HEK293T (cell line): ENCODE measurements around the gene OR5B3.

Experiments used
- BHLHE40 ChIP-seq: fragments of 450-650 bp; IDR thresholded peaks from 2 replicates; pipeline ENCODE4 v1.6.1; 2016; ENCODE audit warnings: mild to moderate bottlenecking, moderate library complexity, borderline replicate concordance
- CTBP1 ChIP-seq: fragments of 450-650 bp; IDR thresholded peaks from 2 replicates; pipeline ENCODE4 v1.6.1; 2016; ENCODE audit warnings: borderline replicate concordance
- FOXA1 ChIP-seq: fragments of 450-650 bp; IDR thresholded peaks from 2 replicates; pipeline ENCODE4 v1.6.1; 2016; ENCODE audit warnings: mild to moderate bottlenecking
- FOXM1 ChIP-seq: fragments of 450-650 bp; IDR thresholded peaks from 2 replicates; pipeline ENCODE4 v1.6.1; 2017; ENCODE audit warnings: mild to moderate bottlenecking, borderline replicate concordance
- LEF1 ChIP-seq: fragments of 450-650 bp; IDR thresholded peaks from 2 replicates; pipeline ENCODE4 v1.6.1; 2017; ENCODE audit warnings: mild to moderate bottlenecking, borderline replicate concordance
- TARDBP ChIP-seq: fragments of 450-650 bp; IDR thresholded peaks from 2 replicates; pipeline ENCODE4 v1.6.1; 2016

- TF ChIP-seq CTBP1 (no peak), BHLHE40 (no peak), TARDBP (no peak), LEF1 (no peak), FOXM1 (no peak), FOXA1 (no peak)
Observed at GRCh38 chr11:58446294-58446693, 39.6 kb upstream of the OR5B3 start.
